Endothelial cell of umbilical vein (primary cell): ENCODE data around the gene ZMIZ1. TPM values are rescaled to one million over a fixed set of nuclear protein-coding genes. Genes with fewer than 3 reads are reported as not detected.

Experiments used
- BruUV-seq: library from RNA; stranded (reverse); fragments of 400-500 nt; replicated peaks from 2 replicates; lab custom pipeline; 2021; lab: Mats Ljungman, UMichigan
- CTCF ChIA-PET: fragments of 300-600, 350-600 bp; sonication (Branson Sonifier 250); formaldehyde crosslinking; loops from one replicate; lab custom pipeline; 2021; ENCODE audit warnings: antibody characterized with exemption, inconsistent platforms; lab: Charles Lee
- POLR2A ChIA-PET: fragments of 300-600, 350-600 bp; sonication (Branson Sonifier 250); formaldehyde crosslinking; loops from one replicate; lab custom pipeline; 2021; ENCODE audit warnings: antibody characterized with exemption, inconsistent platforms; lab: Charles Lee
- DNase-seq: peaks from one replicate; pipeline ENCODE4 v3.0.0-alpha.2; 2011; ENCODE audit warnings: low read depth, low spot score
- FAIRE-seq: peaks from 2 replicates; lab custom pipeline; 2011; peaks lifted over from hg19 to GRCh38; lab: Jason Lieb, UNC
- H2AFZ ChIP-seq: 2 replicates; pipeline ENCODE4 v1.6.0; 2012; ENCODE audit warnings: low read depth, low read length, control low read depth, inconsistent platforms
- H3K27ac ChIP-seq: 2 replicates; pipeline ENCODE4 v1.5.1; 2011; ENCODE audit warnings: low read depth, mild to moderate bottlenecking, control low read depth, low read length, moderate library complexity; ENCODE audit not compliant: insufficient read depth
- H3K27me3 ChIP-seq, 2 experiments: 2 replicates each; pipeline versions ENCODE4 v1.6.0 to v1.6.1; 2011; ENCODE audit warnings: low read length in 2 of 2, mixed read lengths in 1 of 2; ENCODE audit not compliant: control insufficient read depth in 2 of 2, insufficient read depth in 2 of 2
- H3K36me3 ChIP-seq, 2 experiments: 2 replicates in 1 of 2; 3 replicates in 1 of 2; pipeline ENCODE4 v1.5.1; 2011; ENCODE audit warnings: low read length in 2 of 2, mild to moderate bottlenecking in 1 of 2, moderate library complexity in 1 of 2; ENCODE audit not compliant: control insufficient read depth in 2 of 2, insufficient read depth in 2 of 2; ENCODE audit errors: extremely low read depth in 1 of 2
- H3K4me1 ChIP-seq: 3 replicates; pipeline ENCODE4 v1.5.1; 2011; ENCODE audit warnings: mild to moderate bottlenecking, low read length; ENCODE audit not compliant: control insufficient read depth, insufficient read depth; ENCODE audit errors: extremely low read depth
- H3K4me2 ChIP-seq: 2 replicates; pipeline ENCODE4 v1.6.1; 2011; ENCODE audit warnings: low read length, control low read depth, mixed read lengths; ENCODE audit not compliant: insufficient read depth
- H3K4me3 ChIP-seq, 3 experiments: fragments of 200-600 bp in 1 of 3; sonication (generic), shearing (Covaris generic) in 1 of 3; replicated peaks in 1 of 3; 2 replicates each; pipeline ENCODE4 v1.5.1; 2011 to 2016; ENCODE audit warnings: control low read depth in 3 of 3, low read length in 3 of 3, mild to moderate bottlenecking in 2 of 3, inconsistent platforms in 1 of 3, low read depth in 1 of 3, moderate library complexity in 1 of 3; ENCODE audit not compliant: insufficient read depth in 1 of 3
- H3K79me2 ChIP-seq: 2 replicates; pipeline ENCODE4 v1.6.0; 2012; ENCODE audit warnings: low read length, inconsistent platforms; ENCODE audit not compliant: control insufficient read depth, insufficient read depth
- H3K9ac ChIP-seq: replicated peaks from 2 replicates; pipeline ENCODE3; 2011; ENCODE audit warnings: low read length, control low read depth; ENCODE audit not compliant: insufficient read depth; ENCODE audit errors: extremely low read depth
- H3K9me1 ChIP-seq: replicated peaks from 3 replicates; pipeline ENCODE4 v1.6.0; 2011; ENCODE audit warnings: mild to moderate bottlenecking, low read length; ENCODE audit not compliant: control insufficient read depth, insufficient read depth; ENCODE audit errors: extremely low read depth
- H3K9me3 ChIP-seq: replicated peaks from 2 replicates; pipeline ENCODE4 v1.5.1; 2012; ENCODE audit warnings: low read length, inconsistent platforms; ENCODE audit not compliant: control insufficient read depth, insufficient read depth
- H4K20me1 ChIP-seq: replicated peaks from 2 replicates; pipeline ENCODE3; 2011; ENCODE audit warnings: mild to moderate bottlenecking, low read length; ENCODE audit not compliant: control insufficient read depth, insufficient read depth; ENCODE audit errors: extremely low read depth
- CTCF ChIP-seq, 2 donors: IDR thresholded peaks; 1 replicate in 1 of 2; 2 replicates in 1 of 2; pipeline ENCODE4 v1.5.1; 2011; ENCODE audit warnings: low read length in 2 of 2, mild to moderate bottlenecking in 2 of 2, moderate library complexity in 2 of 2, control low read depth in 1 of 2, inconsistent platforms in 1 of 2, low read depth in 1 of 2; ENCODE audit not compliant: insufficient read depth in 1 of 2; ENCODE audit errors: extremely low read depth in 1 of 2
- FOS ChIP-seq: IDR thresholded peaks from 2 replicates; pipeline ENCODE4 v1.6.1; 2011; ENCODE audit warnings: mild to moderate bottlenecking, low read length, moderate library complexity, borderline replicate concordance; ENCODE audit not compliant: insufficient read depth
- GATA2 ChIP-seq: IDR thresholded peaks from 2 replicates; pipeline ENCODE4 v1.7.0; 2011; ENCODE audit warnings: low read depth, mild to moderate bottlenecking, moderate library complexity, mixed read lengths, low read length; ENCODE audit not compliant: insufficient read length, insufficient read depth
- JUN ChIP-seq: IDR thresholded peaks from 2 replicates; pipeline ENCODE4 v1.6.1; 2011; ENCODE audit warnings: borderline replicate concordance, low read depth; ENCODE audit not compliant: insufficient read length, insufficient read depth
- POLR2A ChIP-seq: IDR thresholded peaks from 2 replicates; pipeline ENCODE4 v1.6.1; 2012; ENCODE audit warnings: low read depth, mild to moderate bottlenecking, control low read depth, low read length
- POLR2AphosphoS5 ChIP-seq: IDR thresholded peaks from 2 replicates; pipeline ENCODE4 v1.6.1; 2012; ENCODE audit warnings: low read depth, mild to moderate bottlenecking, control low read depth, low read length, moderate library complexity; ENCODE audit not compliant: insufficient read depth
- dilution Hi-C: fragments of 300-500 bp; cut with MboI; formaldehyde crosslinking; loops from one replicate; pipeline ENCODE4 v1.15.0; 2019; ENCODE audit warnings: low sequenced_read_pairs; ENCODE audit not compliant: extremely low pct_ligation_motif_present
- intact Hi-C: fragments of 100-400 bp; cut with micrococcal nuclease; formaldehyde crosslinking; loops from one replicate; pipeline ENCODE4 v1.10.0; 2022
- polyA plus RNA-seq, 4 experiments: library from polyadenylated mRNA; depleted of rRNA in 3 of 4; stranded (reverse) in 3 of 4; unstranded in 1 of 4; fragments of >200 nt; gene quantifications; 2 replicates each; pipeline versions ENCODE4 v1.2.1 to v1.2.3, GENCODE V29; 2011 to 2012; ENCODE audit warnings: missing spikeins in 1 of 4
- total RNA-seq: library from RNA; stranded (reverse); gene quantifications from 2 replicates; pipeline ENCODE4 v1.2.3, GENCODE V29; 2021

Gene ZMIZ1
- total and polyA plus RNA-seq, 2 donors (not counting 3 experiments of a cell fraction or from before 2014, with no cell fraction given): 12.5 to 46.7 TPM

DNA sequence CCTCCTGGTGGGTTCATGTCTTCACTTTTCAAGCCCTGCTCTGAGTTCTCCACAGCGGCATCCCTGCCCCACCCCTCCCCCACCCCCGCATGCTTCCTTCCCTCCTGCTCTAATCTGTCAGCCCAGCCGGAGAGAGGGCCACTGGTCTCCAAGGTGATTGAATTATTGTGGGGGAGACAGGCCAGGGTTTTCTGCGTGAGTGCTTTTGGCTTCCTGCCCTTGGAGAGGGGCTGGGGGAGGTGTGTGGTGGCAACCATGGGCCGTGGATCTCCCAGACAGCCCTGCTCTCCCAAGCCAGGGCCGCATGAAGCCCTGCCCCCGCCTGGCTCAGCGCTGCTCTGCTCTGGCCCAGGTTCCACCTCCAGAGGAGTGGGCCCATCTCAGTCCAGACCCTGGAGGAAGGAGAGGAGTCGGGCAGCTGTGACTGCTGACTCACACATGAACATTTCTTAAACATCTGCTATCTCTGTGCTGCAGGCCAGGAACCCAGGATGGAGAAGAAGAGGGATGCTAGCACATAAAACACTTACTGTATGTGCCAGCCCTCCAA lies 109.9 kb downstream of the ZMIZ1 start:
- Histone ChIP-seq H3K79me2 (no peaks in the 10 kb centered on the region), H3K27ac (peak overlapping the region; percentile 64), H3K4me1 (peaks cover 57% of the 10 kb centered on the region), H4K20me1 (no peaks in the 10 kb centered on the region), H2AFZ (no peak overlapping the region), H3K4me3 (no peak overlapping the region), H3K9me1 (no peaks in the 10 kb centered on the region), H3K27me3 (no peaks in the 10 kb centered on the region), H3K4me2 (no peak overlapping the region), H3K9me3 (no peaks in the 10 kb centered on the region), H3K9ac (peak overlapping the region; percentile 56), H3K36me3 (no peaks in the 10 kb centered on the region)
- ChIA-PET CTCF (interaction anchor here (2.8 to 4.7 kb wide), 2 partner anchors 14 to 17 kb away, joined by 7 to 26 read pairs; no protein-coding TSS in a partner anchor), POLR2A (no interaction called here)
- dilution Hi-C loops (no loop called here), intact Hi-C loops (loop anchor here (5.0 kb wide), 1 partner anchor 111 kb away; the partner anchor contains the start of gene ZMIZ1)
- FAIRE-seq (peak; percentile 72), DNase-seq (peak; percentile 93)
- BruUV-seq: no TSS peak
- TF ChIP-seq JUN (no peak), GATA2 (no peak), FOS (no peak), CTCF (IDR thresholded peaks at IDR 0.05; ENCODE audit: extremely low read depth in 1 of 2, insufficient read depth in 1 of 2, low read depth in 1 of 2, low read length in 2 of 2) (no peak), POLR2AphosphoS5 (no peak), POLR2A (no peak)
